GM20000 (cell line): ENCODE results near the gene ZDHHC20.

Experiments used
- DNase-seq: peaks from one replicate; pipeline ENCODE4 v3.0.0; 2012; ENCODE audit warnings: low spot score
- CTCF ChIP-seq: IDR thresholded peaks from 2 replicates; pipeline ENCODE4 v1.5.1; 2012; ENCODE audit warnings: mild to moderate bottlenecking, control low read depth; ENCODE audit errors: extremely low read depth, missing control alignments

The ZDHHC20 gene

GRCh38 chr13:21435687-21436151 is 23.4 kb downstream of the ZDHHC20 start:
- no peak for TF ChIP-seq CTCF
- DNase-seq: peak; percentile 63

- no peak for TF ChIP-seq CTCF
- no peak for DNase-seq
Observed at GRCh38 chr13:21435231-21435630, 23.9 kb downstream of the ZDHHC20 start.

- DNase-seq: no peak
- TF ChIP-seq CTCF: no peak
Observed at GRCh38 chr13:21434588-21434987, 24.5 kb downstream of the ZDHHC20 start.

GRCh38 chr13:21429211-21429610 is 29.9 kb downstream of the ZDHHC20 start:
- TF ChIP-seq CTCF: no peak
- no peak for DNase-seq

- peak; percentile 29 for DNase-seq
- no peak for TF ChIP-seq CTCF
Observed at GRCh38 chr13:21427741-21428140, 31.4 kb downstream of the ZDHHC20 start.

GRCh38 chr13:21426238-21426637 is 32.9 kb downstream of the ZDHHC20 start:
- TF ChIP-seq CTCF: no peak
- no peak for DNase-seq

GRCh38 chr13:21420706-21421105 is 38.4 kb downstream of the ZDHHC20 start:
- no peak for DNase-seq
- TF ChIP-seq CTCF: no peak
